Muscle of back (tissue), 11 donors: Measurements from ENCODE around the gene NFATC1. TPM values are rescaled to one million over a fixed set of nuclear protein-coding genes. Genes with fewer than 3 reads are reported as not detected.

ENCODE experiments used
- DNase-seq, 3 donors: peaks; one replicate each; pipeline versions ENCODE4 v3.0.0 to v3.0.0-alpha.2; 2013
- polyA plus RNA-seq, 10 donors: library from polyadenylated mRNA; unstranded; fragments of 120-200 nt; gene quantifications; one replicate each; pipeline ENCODE4 v1.2.1, GENCODE V29; 2013; ENCODE audit not compliant: insufficient read length in 10 of 10

Gene NFATC1
- polyA plus RNA-seq, 10 donors = 10.5 to 19.4 (median 12.7) TPM

DNA sequence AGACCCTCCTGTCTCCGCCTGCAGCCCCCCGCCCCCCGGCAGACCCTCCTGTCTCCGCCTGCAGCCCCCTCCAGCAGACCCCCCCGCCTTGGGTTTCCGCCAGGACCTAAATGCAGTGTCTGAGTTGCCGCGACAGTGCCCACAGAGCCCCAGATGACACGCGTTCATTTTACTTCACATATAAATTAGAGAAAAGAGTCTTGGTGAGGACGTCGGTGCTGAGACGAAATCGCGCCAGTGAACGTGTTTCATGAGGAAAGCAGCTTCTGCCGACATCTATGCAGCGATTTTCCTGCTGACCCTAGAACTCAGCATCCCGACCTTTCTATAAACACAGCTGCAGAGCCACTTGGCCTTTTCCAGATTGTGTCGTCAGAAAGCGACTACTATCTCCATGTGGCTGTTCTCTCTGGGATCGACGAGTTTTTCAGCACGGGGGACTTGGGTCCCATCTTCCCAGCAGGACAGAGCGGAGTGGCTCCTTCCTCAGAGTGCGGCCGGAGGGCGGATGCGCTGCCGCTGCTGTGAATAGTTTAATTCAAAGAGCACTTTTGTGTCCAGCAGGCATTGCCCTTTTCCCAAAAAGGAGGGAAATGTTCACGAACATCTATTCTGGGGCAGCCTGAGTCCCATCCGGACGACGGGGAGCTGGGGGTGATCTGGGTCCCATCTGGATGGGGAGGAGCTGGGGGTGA, 136.7 kb downstream of the NFATC1 start:
- DNase-seq = peak in 2 of 3 donors; percentile 23 to 58

DNA sequence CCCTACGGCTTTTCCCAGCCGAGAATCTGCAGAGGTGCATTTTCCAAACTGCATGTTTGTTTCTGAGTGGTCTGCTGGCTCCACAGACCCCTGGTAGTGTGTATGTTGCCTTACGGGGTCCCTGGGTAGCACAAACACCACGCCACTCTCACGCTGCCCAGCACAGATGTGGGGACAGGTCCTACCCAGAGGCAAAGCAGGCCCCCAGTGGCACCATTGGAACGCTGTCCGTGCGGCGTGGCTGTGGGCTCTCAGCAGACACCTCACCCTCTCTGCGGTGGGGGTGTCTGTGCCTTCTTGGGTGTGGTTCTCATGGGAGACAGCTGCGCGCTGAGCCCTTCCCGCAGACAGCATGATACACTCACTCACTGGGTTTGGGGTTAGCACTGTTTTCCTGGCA, 137.4 kb downstream of the NFATC1 start:
- DNase-seq = no peak

DNA sequence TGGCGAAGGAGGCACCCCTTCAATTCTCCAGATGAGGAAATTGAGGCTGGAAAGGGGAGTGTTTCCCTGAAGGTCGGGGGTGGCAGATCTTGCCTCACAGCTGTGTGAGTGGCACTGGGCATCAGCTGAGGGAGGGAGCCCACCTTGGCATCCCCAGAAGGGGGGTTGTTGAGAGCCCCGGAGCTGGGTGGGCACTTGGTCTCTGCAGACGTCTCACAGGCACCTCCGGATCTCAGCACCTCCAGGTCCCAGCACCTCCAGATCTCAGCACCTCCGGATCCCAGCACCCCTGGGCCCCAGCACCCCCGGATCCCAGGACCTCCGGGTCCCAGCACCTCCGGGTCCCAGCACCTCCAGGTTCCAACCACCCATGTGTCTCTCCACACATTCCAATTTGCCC, 137.9 kb downstream of the NFATC1 start:
- no peak for DNase-seq

DNA sequence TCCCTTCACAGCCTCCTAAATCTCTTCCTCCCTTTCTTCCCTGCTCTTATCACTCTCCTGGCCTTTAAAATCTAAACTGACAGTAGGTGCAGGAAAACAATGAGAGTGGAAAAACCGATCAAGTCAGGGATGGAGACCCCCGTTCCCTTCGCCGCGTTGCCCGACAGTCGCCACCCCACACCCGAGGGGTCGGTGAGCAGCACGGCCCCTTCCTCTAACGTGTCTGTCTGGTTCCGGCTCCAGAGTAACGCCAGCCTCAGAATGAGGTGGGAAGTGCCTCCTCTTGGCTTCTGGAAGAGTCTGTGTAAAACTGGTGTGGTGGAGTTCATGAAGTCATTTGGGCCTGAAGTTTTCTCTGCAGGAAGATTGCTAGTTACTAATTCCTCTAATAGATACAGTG, 138.6 kb downstream of the NFATC1 start:
- no peak for DNase-seq

DNA sequence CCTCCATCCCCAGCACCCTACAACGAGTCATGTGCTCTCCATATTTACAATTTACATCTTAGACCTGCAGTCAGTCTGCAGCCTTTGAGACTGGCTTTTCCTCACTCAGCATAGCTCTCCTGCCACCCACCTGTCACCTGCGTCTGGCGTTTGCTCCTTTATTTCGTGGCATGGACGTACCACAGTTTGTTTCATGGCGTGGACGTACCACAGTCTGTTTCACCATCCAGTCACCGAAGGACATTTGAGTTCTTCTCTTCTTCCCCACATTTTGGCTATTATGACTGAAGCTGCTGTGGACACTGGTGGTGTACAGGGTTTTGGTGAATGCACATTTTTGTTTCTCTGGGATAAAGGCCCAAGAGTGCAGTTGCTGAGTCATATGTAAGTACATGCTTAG, 142.0 kb downstream of the NFATC1 start:
- DNase-seq = no peak

DNA sequence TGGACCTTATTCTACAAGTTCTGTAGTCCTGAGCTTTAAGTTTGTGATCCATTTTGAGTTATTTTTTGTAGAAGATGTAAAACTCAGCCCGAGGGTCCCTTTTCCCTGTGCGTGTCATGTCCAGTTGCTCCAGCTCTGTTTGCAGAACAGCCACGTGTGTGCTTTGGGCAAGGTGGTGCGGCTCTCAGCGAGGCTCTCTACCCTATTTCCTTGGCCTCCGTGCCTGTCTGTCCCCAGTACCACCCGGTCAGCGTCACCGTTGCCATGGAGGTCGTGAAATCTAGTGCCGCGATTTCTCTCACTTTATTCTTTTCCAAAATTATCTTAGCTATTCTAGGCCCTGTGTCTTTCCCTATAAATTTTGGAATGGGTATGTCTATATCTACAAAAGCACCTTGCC, 142.9 kb downstream of the NFATC1 start:
- DNase-seq = no peak

DNA sequence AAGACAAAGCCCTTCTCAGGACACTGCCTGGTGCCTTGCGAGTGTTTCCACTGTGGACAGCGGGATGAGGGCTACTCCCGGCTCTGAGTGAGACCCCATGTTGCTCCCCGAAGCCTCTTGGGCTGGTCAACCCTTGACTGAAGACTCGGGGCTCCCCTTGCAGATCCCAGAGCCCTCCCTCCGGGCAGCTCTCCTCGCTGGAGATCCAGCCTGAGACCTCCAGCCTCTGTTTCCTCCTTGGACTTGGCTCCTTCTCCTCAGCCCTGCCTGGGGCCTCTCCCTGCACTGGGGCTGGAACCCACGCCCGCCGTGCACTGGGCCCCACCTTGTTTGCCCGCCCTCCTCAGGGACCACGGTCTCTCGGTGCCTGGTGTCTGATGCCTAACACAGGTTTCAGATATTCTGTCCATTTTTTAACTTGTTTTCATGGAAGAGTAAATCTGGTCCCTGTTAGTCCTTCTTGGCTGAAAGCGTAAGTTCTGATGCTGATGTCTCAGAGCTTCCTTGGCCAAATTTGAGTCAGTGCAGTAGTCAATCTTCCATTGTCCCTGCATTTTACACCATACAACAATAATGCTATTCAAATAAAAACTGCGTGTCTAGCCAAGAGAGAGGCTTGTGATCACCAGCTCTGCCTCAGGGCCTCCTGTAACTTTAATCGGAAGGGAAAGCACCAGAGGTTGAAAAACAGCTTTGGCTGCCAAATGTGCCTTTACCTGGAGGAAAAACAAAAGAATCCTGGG, 144.6 kb downstream of the NFATC1 start:
- DNase-seq = peak in 2 of 3 donors; percentile 51 to 71

DNA sequence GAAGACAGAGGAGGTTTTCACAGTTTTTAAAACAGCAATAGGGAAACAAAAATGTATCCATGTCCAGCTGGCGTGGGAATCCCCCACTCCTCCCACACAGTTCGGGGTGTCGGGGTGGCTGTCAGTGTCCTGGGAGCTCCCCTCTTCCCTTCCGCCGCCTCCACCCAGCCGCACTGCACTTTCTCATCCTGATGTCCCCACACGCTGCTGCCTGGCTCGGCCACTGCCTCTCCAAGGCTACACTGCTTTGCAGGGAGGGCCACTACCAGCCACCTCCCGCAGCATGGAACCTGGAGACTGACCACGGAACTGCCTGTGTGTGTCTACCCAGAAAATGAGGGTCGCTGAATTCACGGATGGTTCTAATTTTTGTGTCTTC, 145.2 kb downstream of the NFATC1 start:
- no peak for DNase-seq

DNA sequence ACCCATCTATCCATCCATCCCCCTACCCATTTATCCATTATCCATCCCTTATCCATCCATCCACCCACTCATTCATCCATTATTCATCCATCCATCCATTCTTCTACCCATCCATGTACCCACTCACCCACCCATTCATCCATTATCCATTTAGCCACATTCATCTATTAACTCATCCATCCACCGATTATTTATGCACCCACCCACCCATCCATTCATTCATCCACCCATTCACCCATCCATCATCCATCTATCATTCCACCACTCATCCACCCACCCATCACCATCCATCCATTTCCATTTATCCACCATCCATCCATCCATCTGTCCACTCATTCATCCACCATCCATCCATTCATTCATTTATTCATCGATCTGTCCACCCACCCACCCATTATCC, 146.5 kb downstream of the NFATC1 start:
- DNase-seq = no peak

GRCh38 chr18:79542876-79543750, 147.4 kb downstream of the NFATC1 start:
- DNase-seq = no peak

- no peak for DNase-seq
Observed at GRCh38 chr18:79543861-79544385, 148.2 kb downstream of the NFATC1 start.

DNA sequence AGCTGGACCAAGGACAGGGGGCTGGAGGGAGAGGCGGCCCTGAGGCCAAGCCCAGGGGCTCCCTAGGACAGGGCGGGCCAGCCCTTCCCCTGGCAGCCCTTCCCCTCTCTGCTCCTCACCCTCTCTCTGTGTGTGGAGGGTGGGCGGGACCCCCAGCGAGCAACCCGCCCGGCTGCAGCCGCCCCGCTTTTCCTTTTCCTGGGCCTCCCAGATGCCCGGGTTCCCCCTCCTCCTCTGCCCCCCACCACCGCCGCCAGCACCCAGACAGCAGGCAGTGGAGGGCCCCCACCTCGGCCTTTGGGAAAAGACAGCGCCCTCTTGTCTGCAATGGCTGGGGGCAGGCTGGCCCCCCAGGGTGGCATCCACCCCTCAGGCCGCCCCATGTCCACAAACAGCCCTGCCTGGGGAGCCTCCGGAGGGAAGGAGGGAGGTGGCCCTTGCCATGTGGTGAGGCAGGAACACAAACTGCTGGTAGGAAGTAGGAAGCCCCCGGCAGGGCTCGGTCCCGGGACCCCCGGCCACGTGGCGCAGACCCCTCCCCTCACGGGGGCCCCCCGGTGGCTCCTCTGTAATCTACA, 148.7 kb downstream of the NFATC1 start:
- no peak for DNase-seq

DNA sequence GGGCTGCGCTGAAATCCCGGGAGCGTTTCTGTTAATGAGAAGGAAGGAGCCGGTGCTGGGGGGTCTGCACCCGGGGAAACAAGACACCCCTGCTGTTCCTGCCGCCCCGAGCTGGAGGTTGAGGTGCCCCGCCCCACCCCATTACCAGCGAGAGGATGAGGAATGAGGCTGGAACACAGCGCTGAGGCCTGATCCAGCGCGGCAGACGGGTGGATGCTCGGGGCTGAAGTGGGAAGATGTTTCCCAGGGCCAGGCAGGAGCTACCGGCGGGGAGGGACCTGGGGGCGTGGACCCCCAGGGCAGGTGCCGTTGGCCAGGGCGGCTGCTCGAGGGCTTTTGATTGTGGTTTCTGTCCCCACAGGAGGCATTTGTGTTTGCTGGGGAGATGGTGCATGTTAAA, 149.5 kb downstream of the NFATC1 start:
- DNase-seq = no peak

DNA sequence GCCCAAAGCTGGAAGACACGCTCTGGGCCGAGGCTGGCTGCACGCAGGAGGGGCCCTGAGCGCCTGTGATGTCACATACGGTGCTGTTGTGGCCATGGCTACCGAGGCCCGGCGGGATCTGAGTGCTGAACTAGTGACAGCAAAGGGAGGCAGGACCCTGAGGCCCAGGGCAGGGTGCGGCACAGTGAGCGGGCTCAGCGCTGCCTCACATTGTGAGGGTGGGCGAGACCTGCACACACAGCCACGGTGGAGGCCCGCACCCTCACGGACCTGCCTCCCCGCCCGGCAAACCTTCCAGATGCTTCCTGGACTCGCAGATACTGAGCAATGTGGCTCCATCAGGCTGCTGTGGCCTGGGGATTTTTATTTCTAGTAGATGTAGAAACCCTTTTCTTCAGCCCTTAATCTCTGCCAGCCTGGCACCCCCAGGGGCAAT, 150.0 kb downstream of the NFATC1 start:
- DNase-seq = no peak

DNA sequence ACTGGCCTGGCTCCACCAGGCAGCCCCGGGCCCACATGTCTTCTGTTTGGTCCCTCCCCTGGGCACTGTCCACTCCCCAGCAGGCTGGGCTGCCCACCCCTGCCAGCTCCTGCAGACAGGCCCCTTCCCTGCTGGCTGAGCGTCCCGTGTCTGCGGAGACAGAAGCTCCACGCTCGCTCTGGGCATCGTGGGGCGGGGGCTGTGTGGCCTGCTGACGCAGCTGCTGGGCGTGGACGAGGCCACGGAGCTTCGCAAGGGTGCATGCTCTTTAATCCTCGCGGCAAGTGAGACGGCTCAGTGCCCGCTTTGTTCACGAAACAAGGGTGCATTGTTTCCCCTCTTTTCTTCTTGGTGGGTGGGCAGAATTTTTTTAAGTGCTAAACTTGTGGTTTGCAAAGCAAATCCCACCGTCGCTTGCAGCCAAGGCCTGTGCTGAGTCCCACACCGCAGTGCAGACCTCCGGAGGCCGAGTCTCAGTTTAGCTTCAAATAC, 151.1 kb downstream of the NFATC1 start:
- DNase-seq = no peak

DNA sequence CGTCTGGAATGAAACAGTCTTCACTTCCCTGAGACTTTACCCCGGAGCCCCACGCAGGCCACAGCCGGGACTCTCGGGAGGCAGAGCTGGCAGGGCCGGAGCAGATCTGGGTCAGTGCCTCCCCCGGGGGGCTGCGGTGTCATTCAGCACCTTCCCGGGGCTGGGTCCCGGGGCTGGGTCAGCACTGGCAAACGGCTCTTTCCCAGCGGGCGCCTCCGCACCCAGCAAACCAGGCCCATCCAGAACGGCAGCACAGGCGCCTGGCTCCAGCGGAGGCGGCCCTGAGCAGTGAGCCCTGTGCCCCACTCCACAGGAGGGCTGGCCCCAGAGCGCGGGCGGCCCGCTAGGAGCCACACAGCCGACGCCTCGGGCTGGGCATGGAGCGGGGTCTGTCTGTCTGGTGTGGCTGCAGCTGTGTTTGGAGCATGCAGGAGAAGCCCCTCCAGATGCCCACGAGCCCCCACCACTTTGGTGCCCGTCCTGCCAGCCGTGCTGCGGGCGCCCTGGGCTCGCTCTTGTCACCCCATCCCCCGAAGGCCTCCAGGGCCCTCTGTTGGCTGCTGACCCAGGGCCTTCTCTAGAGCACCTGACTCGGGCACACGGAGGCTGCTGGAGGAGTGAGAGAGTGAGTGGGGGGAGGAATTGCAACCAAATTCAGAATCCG, 151.8 kb downstream of the NFATC1 start:
- DNase-seq = no peak

GRCh38 chr18:79548077-79548450, 152.3 kb downstream of the NFATC1 start:
- DNase-seq = no peak

DNA sequence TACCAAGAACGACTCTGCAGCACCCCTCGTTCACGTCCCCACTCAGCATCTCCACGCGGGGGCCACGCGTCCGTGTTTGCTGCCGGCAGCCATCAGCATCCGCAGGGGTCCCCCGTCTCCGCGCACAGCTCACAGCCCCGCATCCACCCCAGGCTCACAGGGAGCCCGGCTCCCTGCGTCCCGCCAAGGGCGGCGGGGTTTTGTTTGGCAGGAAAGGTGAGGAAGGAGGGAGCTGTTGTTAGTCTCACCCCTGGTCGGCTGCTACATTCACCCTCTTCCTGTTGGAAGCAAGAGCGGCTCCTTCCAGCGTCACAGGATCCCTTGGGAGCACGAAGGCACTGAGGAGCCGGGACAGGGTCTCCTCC, 152.9 kb downstream of the NFATC1 start:
- no peak for DNase-seq

- DNase-seq = no peak
Observed at GRCh38 chr18:79548986-79549637, 153.4 kb downstream of the NFATC1 start.

GRCh38 chr18:79549638-79550000, 153.9 kb downstream of the NFATC1 start:
- DNase-seq = no peak

- DNase-seq = no peak
Observed at GRCh38 chr18:79552140-79552631, 156.5 kb downstream of the NFATC1 start.
